Naive thymus-derived CD8-positive, alpha-beta T cell (primary cell): ENCODE results near the gene RPL35. TPM values are rescaled to one million over a fixed set of nuclear protein-coding genes. Genes with fewer than 3 reads are reported as not detected.
A peak's percentile ranks its signal among the peaks of the same experiment; 100 is the strongest.

Experiments
- ATAC-seq, 2 donors: fragments of 150-1000 bp; cut with Tn5 transposase in 1 of 2; sonication (Bioruptor Pico), chemical (Tn5 transposase) in 1 of 2; 1 replicate in 1 of 2; 2 replicates in 1 of 2; pipeline ENCODE4 v1.10.0; 2021; ENCODE audit warnings: mild to moderate bottlenecking in 2 of 2, moderate library complexity in 2 of 2
- POLR2A ChIA-PET: fragments of 350-600 bp; sonication (Branson Sonifier 250); formaldehyde crosslinking; loops from one replicate; lab custom pipeline; 2021; ENCODE audit warnings: antibody characterized with exemption; lab: Charles Lee
- DNase-seq, 10 donors: peaks; one replicate each; pipeline versions ENCODE4 v3.0.0 to v3.0.0-alpha.2; 2020 to 2022
- H3K27ac Mint-ChIP-seq, 10 donors: one replicate each; pipeline ENCODE4 v1.8.0; 2020 to 2022; ENCODE audit warnings: mild to moderate bottlenecking in 10 of 10, mixed read lengths in 10 of 10, moderate library complexity in 4 of 10, inconsistent platforms in 1 of 10
- H3K27me3 Mint-ChIP-seq, 5 donors: one replicate each; pipeline ENCODE4 v1.8.0; 2021 to 2022; ENCODE audit warnings: mixed read lengths in 5 of 5
- H3K36me3 Mint-ChIP-seq, 3 donors: one replicate each; pipeline ENCODE4 v1.8.0; 2020 to 2022; ENCODE audit warnings: mixed read lengths in 3 of 3, mild to moderate bottlenecking in 2 of 3, inconsistent platforms in 1 of 3
- H3K4me1 Mint-ChIP-seq, 4 donors: one replicate each; pipeline ENCODE4 v1.8.0; 2021 to 2022; ENCODE audit warnings: mixed read lengths in 4 of 4
- H3K4me3 Mint-ChIP-seq, 10 donors: one replicate each; pipeline ENCODE4 v1.8.0; 2020 to 2022; ENCODE audit warnings: mild to moderate bottlenecking in 10 of 10, mixed read lengths in 10 of 10, moderate library complexity in 6 of 10, inconsistent platforms in 1 of 10
- H3K9me3 Mint-ChIP-seq, 9 donors: one replicate each; pipeline ENCODE4 v1.8.0; 2020 to 2022; ENCODE audit warnings: mixed read lengths in 9 of 9, mild to moderate bottlenecking in 3 of 9, inconsistent platforms in 1 of 9, moderate library complexity in 1 of 9
- polyA plus RNA-seq, 3 donors: library from polyadenylated mRNA; unstranded; fragments of 300-500 nt; fragmentation: Illumina TruSeq; gene quantifications; one replicate each; pipeline ENCODE4 v1.2.3, GENCODE V29; 2021
- total RNA-seq, 8 experiments: library from RNA in 2 of 8; stranded (reverse) in 2 of 8; gene quantifications; one replicate each; pipeline ENCODE4 v1.2.3 and lab custom pipeline; 2021 to 2026

RPL35 gene
- total and polyA plus RNA-seq, 5 experiments from 2014 or later, result 1,561 to 2,475 (median 1,999) TPM

- no peak for DNase-seq
- no peak for ATAC-seq
- POLR2A ChIA-PET, result no interaction called here
- H3K4me1 Mint-ChIP-seq, result no peaks in the 10 kb centered on the region
- H3K9me3 Mint-ChIP-seq, result no peaks in the 10 kb centered on the region
- peaks cover 0 to 16% (median 6%) of the 10 kb centered on the region in 5 donors for H3K27me3 Mint-ChIP-seq
- H3K4me3 Mint-ChIP-seq, result no peak overlapping the region
- no peaks in the 10 kb centered on the region for H3K36me3 Mint-ChIP-seq
- no peak overlapping the region for H3K27ac Mint-ChIP-seq
Measured at GRCh38 chr9:124810663-124811355, 50.9 kb downstream of the RPL35 start.

- H3K27ac Mint-ChIP-seq, result no peak overlapping the region
- peak in 1 of 10 donors; percentile 34 for DNase-seq
- H3K27me3 Mint-ChIP-seq, result peaks cover 0 to 10% (median 6%) of the 10 kb centered on the region in 5 donors
- H3K4me1 Mint-ChIP-seq, result no peaks in the 10 kb centered on the region
- no peaks in the 10 kb centered on the region for H3K9me3 Mint-ChIP-seq
- no peaks in the 10 kb centered on the region for H3K36me3 Mint-ChIP-seq
- POLR2A ChIA-PET, result no interaction called here
- H3K4me3 Mint-ChIP-seq, result no peak overlapping the region
- ATAC-seq, result no peak
Measured at GRCh38 chr9:124809741-124810500, 51.8 kb downstream of the RPL35 start.

- Mint-ChIP-seq H3K4me1 (no peaks in the 10 kb centered on the region), H3K27ac (no peak overlapping the region), H3K27me3 (peaks cover 0 to 10% (median 6%) of the 10 kb centered on the region in 5 donors), H3K9me3 (no peaks in the 10 kb centered on the region), H3K4me3 (no peak overlapping the region), H3K36me3 (no peaks in the 10 kb centered on the region)
- POLR2A ChIA-PET, result no interaction called here
- DNase-seq (peak in 1 of 10 donors; percentile 4), ATAC-seq (no peak)
Measured at GRCh38 chr9:124809211-124809610, 52.5 kb downstream of the RPL35 start.

- no peaks in the 10 kb centered on the region for H3K36me3 Mint-ChIP-seq
- ATAC-seq (no peak), DNase-seq (peak in 1 of 10 donors; percentile 43)
- H3K4me1 Mint-ChIP-seq, result no peaks in the 10 kb centered on the region
- no peak overlapping the region for H3K4me3 Mint-ChIP-seq
- H3K27me3 Mint-ChIP-seq, result peaks cover 0 to 10% (median 6%) of the 10 kb centered on the region in 5 donors
- H3K9me3 Mint-ChIP-seq, result no peaks in the 10 kb centered on the region
- no peak overlapping the region for H3K27ac Mint-ChIP-seq
- POLR2A ChIA-PET, result interaction anchor here (0.5 kb wide), 1 partner anchor 127 kb away, joined by 3 read pairs; no protein-coding TSS in a partner anchor
Measured at GRCh38 chr9:124808246-124808956, 53.4 kb downstream of the RPL35 start.

Other genes with a start within 250 kb of the RPL35 start
- gene NR6A1, start 90.6 kb downstream of the RPL35 start, total RNA-seq, result under 1 TPM in 1 of 2 experiments, not detected in 1; 0.05 TPM
- gene NR6A1, start 90.6 kb downstream of the RPL35 start, polyA plus RNA-seq, result not detected
- under 1 TPM in 1 of 2 experiments, not detected in 1; 0.05 TPM for gene OLFML2A, start 84.8 kb downstream of the RPL35 start, total RNA-seq
- not detected for gene OLFML2A, start 84.8 kb downstream of the RPL35 start, polyA plus RNA-seq
- not detected for gene WDR38, start 8.5 kb downstream of the RPL35 start, total RNA-seq
- not detected for gene WDR38, start 8.5 kb downstream of the RPL35 start, polyA plus RNA-seq
- 10 to 100 TPM; 25.6 to 28.0 TPM for gene ARPC5L, start 173 bp upstream of the RPL35 start, total RNA-seq
- 10 to 100 TPM; 37.5 to 70.4 (median 43.1) TPM for gene ARPC5L, start 173 bp upstream of the RPL35 start, polyA plus RNA-seq
- gene GOLGA1, start 79.1 kb upstream of the RPL35 start, total RNA-seq, result 10 to 100 TPM; 28.4 to 31.1 TPM
- gene GOLGA1, start 79.1 kb upstream of the RPL35 start, polyA plus RNA-seq, result 1 to 10 TPM; 2.4 to 6.8 (median 6.8) TPM